Smooth muscle cell (in vitro differentiated cells): ENCODE data around the gene FAM174C. TPM values are rescaled to one million over a fixed set of nuclear protein-coding genes. Genes with fewer than 3 reads are reported as not detected.

Source experiments
- DNase-seq: peaks from one replicate; lab custom pipeline; 2025; ENCODE audit not compliant: unreplicated experiment; lab: John Stamatoyannopoulos, UW
- H2AFZ ChIP-seq: fragments of 200-600 bp; sonication (generic); 2 replicates; pipeline ENCODE4 v1.6.0; 2016; ENCODE audit warnings: antibody characterized with exemption, low read depth, mild to moderate bottlenecking
- H3F3A ChIP-seq: fragments of 200-600 bp; sonication (generic); 2 replicates; pipeline ENCODE4 v1.6.0; 2017; ENCODE audit warnings: antibody characterized with exemption, low read depth
- H3K27ac ChIP-seq: fragments of 200-600 bp; sonication (generic); 2 replicates; pipeline ENCODE4 v1.5.1; 2016; ENCODE audit warnings: low read depth, mild to moderate bottlenecking
- H3K27me3 ChIP-seq: fragments of 200-600 bp; sonication (generic); 2 replicates; pipeline ENCODE4 v1.6.1; 2016; ENCODE audit warnings: low read depth, mild to moderate bottlenecking
- H3K36me3 ChIP-seq: fragments of 200-600 bp; sonication (generic); 2 replicates; pipeline ENCODE4 v1.5.1; 2016; ENCODE audit warnings: low read depth
- H3K4me1 ChIP-seq: fragments of 200-600 bp; sonication (generic); 2 replicates; pipeline ENCODE4 v1.5.1; 2016; ENCODE audit warnings: low read depth
- H3K4me2 ChIP-seq: fragments of 200-600 bp; sonication (generic); 2 replicates; pipeline ENCODE4 v1.6.0; 2016; ENCODE audit warnings: mild to moderate bottlenecking
- H3K4me3 ChIP-seq: fragments of 200-600 bp; sonication (generic); 2 replicates; pipeline ENCODE4 v1.5.1; 2016; ENCODE audit warnings: mild to moderate bottlenecking
- H3K79me2 ChIP-seq: fragments of 200-600 bp; sonication (generic); 2 replicates; pipeline ENCODE4 v1.6.0; 2016; ENCODE audit warnings: low read depth, mild to moderate bottlenecking
- H3K9ac ChIP-seq: fragments of 200-600 bp; sonication (generic); 2 replicates; pipeline ENCODE4 v1.6.0; 2016; ENCODE audit warnings: low read depth
- H3K9me3 ChIP-seq: fragments of 200-600 bp; sonication (generic); replicated peaks from 2 replicates; pipeline ENCODE4 v1.5.1; 2016; ENCODE audit warnings: low read depth
- H4K20me1 ChIP-seq: fragments of 200-600 bp; sonication (generic); 2 replicates; pipeline ENCODE4 v1.6.0; 2016; ENCODE audit warnings: low read depth
- CTCF ChIP-seq: fragments of 200-600 bp; sonication (generic); IDR thresholded peaks from 2 replicates; pipeline ENCODE4 v1.5.1; 2017; ENCODE audit warnings: borderline replicate concordance, mild to moderate bottlenecking, antibody characterized with exemption; ENCODE audit not compliant: insufficient read depth, poor library complexity, severe bottlenecking
- WGBS: methylation state at CpG from one replicate; pipeline ENCODE4 v1.1.7; 2016; ENCODE audit warnings: low lambda C conversion rate; 5-methylcytosine and 5-hydroxymethylcytosine counted together
- polyA plus RNA-seq: library from polyadenylated mRNA; unstranded; fragments of >200 nt; fragmentation: Nextera tagmentation; extraction: Ambion mirVana; gene quantifications from 2 replicates; pipeline ENCODE4 v1.2.1, GENCODE V29; 2016
- total RNA-seq: library from RNA; depleted of rRNA; stranded (reverse); fragments of >200 nt; gene quantifications from 2 replicates; pipeline ENCODE4 v1.2.3, GENCODE V29; 2014

Gene FAM174C
- total RNA-seq (33.4 and 41.5 TPM in 2 replicates), polyA plus RNA-seq (75.6 and 78.1 TPM in 2 replicates)

- DNase-seq: peak; percentile 84
- Histone ChIP-seq H3K27ac (peak within 1 kb of the TSS; percentile 96), H3K36me3 (peaks cover 8% of the 10 kb centered on the region), H3K9ac (peak within 1 kb of the TSS; percentile 88), H3K4me2 (peak within 1 kb of the TSS; percentile 99), H3K4me3 (peak within 1 kb of the TSS; percentile 69), H3F3A (peaks cover 40% of the 10 kb centered on the region), H2AFZ (peak within 1 kb of the TSS; percentile 42), H4K20me1 (peaks cover 48% of the 10 kb centered on the region), H3K4me1 (peaks cover 30% of the 10 kb centered on the region), H3K27me3 (no peaks in the 10 kb centered on the region), H3K9me3 (no peaks in the 10 kb centered on the region), H3K79me2 (peaks cover 58% of the 10 kb centered on the region)
- WGBS: under 1% methylated on average over 89 of the region's 98 CpGs
- no peak for TF ChIP-seq CTCF
These were observed at the start of gene FAM174C for GRCh38 chr19:1275260-1275975. Gene FAM174C (plus strand): TSS chr19:1275530. CDS start chr19:1275550, 20 bp downstream.

- no peak for DNase-seq
- H3K36me3 ChIP-seq: no peaks in the 10 kb centered on the region
- WGBS: 97% methylated on average over 10 of the region's 11 CpGs
- no peaks in the 10 kb centered on the region for H3K79me2 ChIP-seq
- peaks cover 45% of the 10 kb centered on the region for H4K20me1 ChIP-seq
- no peaks in the 10 kb centered on the region for H3K4me1 ChIP-seq
- H3F3A ChIP-seq: no peaks in the 10 kb centered on the region
- H3K27ac ChIP-seq: no peak overlapping the region
- H3K27me3 ChIP-seq: no peaks in the 10 kb centered on the region
- H2AFZ ChIP-seq: no peak overlapping the region
- H3K4me3 ChIP-seq: no peak overlapping the region
- no peak for TF ChIP-seq CTCF
- no peak overlapping the region for H3K9ac ChIP-seq
- no peaks in the 10 kb centered on the region for H3K9me3 ChIP-seq
- H3K4me2 ChIP-seq: no peak overlapping the region
These were observed 49.2 kb upstream of the FAM174C start for GRCh38 chr19:1226227-1226518.

- Histone ChIP-seq H3K36me3 (no peaks in the 10 kb centered on the region), H3K9me3 (no peaks in the 10 kb centered on the region), H3K79me2 (no peaks in the 10 kb centered on the region), H3K4me3 (no peak overlapping the region), H3K27me3 (no peaks in the 10 kb centered on the region), H3K4me1 (no peaks in the 10 kb centered on the region), H3K27ac (no peak overlapping the region), H4K20me1 (peaks cover 42% of the 10 kb centered on the region), H3F3A (no peaks in the 10 kb centered on the region), H2AFZ (no peak overlapping the region), H3K4me2 (no peak overlapping the region), H3K9ac (no peak overlapping the region)
- WGBS: 97% methylated on average over 38 of the region's 50 CpGs
- no peak for DNase-seq
- TF ChIP-seq CTCF: no peak
These were observed 48.6 kb upstream of the FAM174C start for GRCh38 chr19:1226522-1227303.
